ENCODE results near the gene ABCG1.

DNA sequence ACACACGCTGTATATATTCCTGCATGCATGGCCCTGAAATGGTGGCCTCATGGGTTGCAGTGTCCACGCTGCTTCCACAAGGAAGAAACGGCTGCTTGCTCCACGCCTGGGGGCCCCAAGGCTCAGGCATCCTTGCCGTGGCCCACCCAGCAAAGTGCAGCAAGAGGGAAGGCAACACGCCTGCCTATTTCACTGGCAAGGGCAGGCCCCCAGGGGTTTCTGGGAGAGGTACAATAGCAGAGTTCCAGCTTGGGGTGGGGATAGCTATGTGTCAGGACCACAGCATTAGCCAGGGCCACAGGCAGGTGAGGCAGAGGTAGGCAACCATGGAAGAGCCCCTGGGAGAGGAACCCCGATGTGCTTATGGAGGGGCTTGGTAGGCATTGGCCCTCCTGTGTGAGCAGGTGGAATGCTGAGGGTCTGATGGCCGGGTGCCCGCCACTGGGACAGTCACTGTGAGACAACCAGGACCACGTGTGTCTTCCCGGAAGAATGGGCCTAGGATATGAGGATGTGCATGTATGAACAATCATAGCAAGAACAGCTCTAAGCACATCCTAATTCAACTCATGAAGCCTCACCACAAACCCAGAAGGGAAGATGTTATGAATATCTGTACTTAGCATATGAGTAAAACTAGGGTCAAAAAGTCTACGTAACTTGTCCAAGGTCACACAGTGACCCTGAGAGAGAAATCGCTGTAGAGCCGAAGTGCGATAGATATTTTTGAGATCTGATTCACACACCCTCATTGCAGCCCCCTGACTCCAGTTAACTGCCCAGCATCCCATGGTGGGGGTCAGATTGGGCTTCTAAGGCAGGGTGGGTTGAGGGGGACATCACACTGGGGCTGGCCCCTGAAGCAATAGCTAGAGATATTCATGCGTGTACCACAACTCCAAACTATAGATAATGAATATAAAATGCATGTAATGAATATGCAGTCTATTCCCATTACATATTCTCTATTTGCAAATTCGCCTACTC lies 120.1 kb downstream of the ABCG1 start:
- TF ChIP-seq, protein P1, sequence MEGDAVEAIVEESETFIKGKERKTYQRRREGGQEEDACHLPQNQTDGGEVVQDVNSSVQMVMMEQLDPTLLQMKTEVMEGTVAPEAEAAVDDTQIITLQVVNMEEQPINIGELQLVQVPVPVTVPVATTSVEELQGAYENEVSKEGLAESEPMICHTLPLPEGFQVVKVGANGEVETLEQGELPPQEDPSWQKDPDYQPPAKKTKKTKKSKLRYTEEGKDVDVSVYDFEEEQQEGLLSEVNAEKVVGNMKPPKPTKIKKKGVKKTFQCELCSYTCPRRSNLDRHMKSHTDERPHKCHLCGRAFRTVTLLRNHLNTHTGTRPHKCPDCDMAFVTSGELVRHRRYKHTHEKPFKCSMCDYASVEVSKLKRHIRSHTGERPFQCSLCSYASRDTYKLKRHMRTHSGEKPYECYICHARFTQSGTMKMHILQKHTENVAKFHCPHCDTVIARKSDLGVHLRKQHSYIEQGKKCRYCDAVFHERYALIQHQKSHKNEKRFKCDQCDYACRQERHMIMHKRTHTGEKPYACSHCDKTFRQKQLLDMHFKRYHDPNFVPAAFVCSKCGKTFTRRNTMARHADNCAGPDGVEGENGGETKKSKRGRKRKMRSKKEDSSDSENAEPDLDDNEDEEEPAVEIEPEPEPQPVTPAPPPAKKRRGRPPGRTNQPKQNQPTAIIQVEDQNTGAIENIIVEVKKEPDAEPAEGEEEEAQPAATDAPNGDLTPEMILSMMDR (IDR thresholded peaks at IDR 0.05): no peak
- TF ChIP-seq POLR2A (IDR thresholded peaks at IDR 0.05): no peak

All from Peyer's patch (tissue), 4 donors.